Ovary (tissue), 9 donors: ENCODE measurements around the gene ZFP36. TPM values are rescaled to one million over a fixed set of nuclear protein-coding genes. Genes with fewer than 3 reads are reported as not detected.
A peak's percentile ranks its signal among the peaks of the same experiment; 100 is the strongest.

Experiments used
- DNase-seq, 5 donors: peaks; one replicate each; pipeline ENCODE4 v3.0.0-alpha.2; 2019 to 2020
- H3K27ac ChIP-seq, 2 donors: fragments of 200-600 bp; one replicate each; pipeline versions ENCODE4 v1.5.1 to v1.8.0; 2019 to 2022
- H3K27me3 ChIP-seq: fragments of 200-600 bp; one replicate; pipeline ENCODE4 v1.8.0; 2022
- H3K36me3 ChIP-seq: fragments of 200-600 bp; sonication (generic); one replicate; pipeline ENCODE4 v1.5.1; 2019
- H3K4me1 ChIP-seq: one replicate; pipeline ENCODE4 v1.8.1; 2013; ENCODE audit warnings: mild to moderate bottlenecking, moderate library complexity; ENCODE audit not compliant: insufficient read depth
- H3K4me3 ChIP-seq: fragments of 200-600 bp; sonication (generic); one replicate; pipeline ENCODE4 v1.5.1; 2017
- H3K9me3 ChIP-seq, 2 donors: fragments of 200-600 bp in 1 of 2; sonication (generic) in 1 of 2; one replicate each; pipeline versions ENCODE4 v1.5.1 to v1.8.1; 2013 to 2019; ENCODE audit warnings: mild to moderate bottlenecking in 1 of 2, moderate library complexity in 1 of 2
- CTCF ChIP-seq, 3 donors: fragments of 450-650 bp in 2 of 3; fragments of 200-600 bp in 1 of 3; IDR thresholded peaks; one replicate each; pipeline versions ENCODE4 v1.5.1 to v1.8.0; 2016 to 2022; ENCODE audit warnings: antibody characterized with exemption in 3 of 3, mild to moderate bottlenecking in 1 of 3
- EP300 ChIP-seq: sonication (generic); formaldehyde crosslinking; IDR thresholded peaks from one replicate; pipeline ENCODE4 v1.6.1; 2017; ENCODE audit warnings: antibody characterized with exemption
- POLR2A ChIP-seq: fragments of 450-650 bp; IDR thresholded peaks from one replicate; pipeline ENCODE4 v1.6.1; 2017; ENCODE audit warnings: antibody characterized with exemption, mild to moderate bottlenecking, moderate library complexity
- whole genome bisulfite sequencing, 3 donors: extraction: QIAGEN DNeasy Blood & Tissue Kit in 1 of 3; methylation state at CpG; one replicate each; pipeline versions ENCODE4 v1.1.5 to v1.1.7; 2013 to 2017; 5-methylcytosine and 5-hydroxymethylcytosine counted together
- intact Hi-C, 4 donors: fragments of 100-400 bp; cut with DNase I; formaldehyde crosslinking; loops; one replicate each; pipeline versions ENCODE4 v1.11.0 to v1.15.1; 2022 to 2023
- polyA plus RNA-seq, 2 donors: library from polyadenylated mRNA; stranded (reverse); fragments of 200-250 nt in 1 of 2; fragments of 350-450 nt in 1 of 2; fragmentation: Illumina TruSeq in 1 of 2; extraction: RNeasy Lipid Tissue Mini Kit (QIAGEN cat#74804) in 1 of 2; gene quantifications; one replicate each; pipeline ENCODE4 v1.2.3, GENCODE V29; 2013 to 2014
- total RNA-seq, 7 donors: library from RNA; depleted of rRNA in 2 of 7; stranded (reverse); fragments of >200 nt in 2 of 7; fragmentation: NEBNext Ultra II Directional in 3 of 7; extraction: Animal tissue kit (Norgen Biotek cat#: 25700) in 3 of 7; gene quantifications; one replicate each; pipeline versions ENCODE4 v1.1.0 to v1.2.4, GENCODE V29; 2016 to 2023
- donor health status: DM: no; HTN: no; CAD: no; lungs with moderate emphysema.
- donor health status: DM: no; HTN: no; CAD: no.
- donor health status: Bipolar disorder and iron deficiency.
- donor health status: DM: yes; HTN: yes; CAD: no.
- donor health status: DM: no; HTN: no; CAD: no.
- donor health status: DM: yes; HTN: yes; CAD: no.

ZFP36 gene
- total and polyA plus RNA-seq, 9 donors, result 78.1 to 995 (median 196) TPM

DNA sequence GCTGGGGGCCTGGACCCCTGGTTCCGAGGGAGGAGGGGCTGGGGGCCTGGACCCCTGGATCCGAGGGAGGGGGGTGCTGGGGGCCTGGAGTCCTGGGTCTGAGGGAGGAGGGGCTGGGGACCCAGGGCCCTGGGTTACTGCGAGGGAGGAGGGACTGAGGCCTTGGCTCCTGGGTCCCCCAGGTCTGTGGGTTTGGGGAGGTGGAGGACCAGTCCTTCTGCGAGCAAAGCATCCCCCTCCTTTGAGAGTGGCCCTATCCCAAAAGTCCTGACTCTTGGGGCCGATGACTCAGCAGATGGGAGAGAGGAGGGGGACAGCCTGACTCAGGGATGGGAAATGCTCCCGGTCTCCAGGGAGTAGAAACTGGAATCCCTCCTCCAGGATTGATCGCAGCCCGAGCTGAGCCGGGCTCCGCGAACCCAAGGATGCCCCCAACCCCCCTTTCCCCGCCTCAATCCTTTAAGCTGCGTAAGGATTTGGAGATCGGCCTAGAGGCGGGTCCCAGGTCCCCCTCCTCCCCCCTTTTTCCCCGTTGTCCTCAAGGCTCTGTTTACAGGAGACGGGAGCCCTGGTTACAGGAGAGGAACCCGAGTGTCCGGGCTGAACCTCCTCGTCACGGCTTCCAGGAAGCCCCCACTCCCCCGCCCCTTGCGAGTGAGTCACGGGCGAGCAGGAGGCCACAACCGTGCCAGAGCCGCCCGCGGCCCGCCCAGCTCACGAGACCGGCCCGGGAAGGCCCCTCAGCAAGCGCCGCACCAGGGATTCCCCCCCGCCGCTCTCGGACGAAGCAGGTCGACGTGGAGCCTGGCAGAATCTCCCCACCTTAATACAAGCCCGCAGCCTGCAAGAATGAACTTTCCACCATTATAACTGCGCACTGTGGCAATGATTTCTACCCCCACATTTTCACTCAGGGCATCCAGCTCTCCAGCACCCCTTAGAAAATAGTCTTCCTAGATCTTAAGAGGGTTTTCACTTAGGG, 3.0 kb upstream of the ZFP36 start:
- Histone ChIP-seq H3K36me3 (no peaks in the 10 kb centered on the region), H3K9me3 (no peaks in the 10 kb centered on the region), H3K4me3 (peak overlapping the region; percentile 55), H3K27ac (peak overlapping the region; percentile 96 to 99), H3K27me3 (no peaks in the 10 kb centered on the region), H3K4me1 (peaks cover 3% of the 10 kb centered on the region)
- intact Hi-C loops, result loop anchor here in 1 of 4 donors (5.0 kb wide), 1 partner anchor 576 kb away; no protein-coding TSS in a partner anchor
- WGBS, 3 donors, result 1 to 2% (median 1%) methylated on average over 35 to 43 of the region's 43 CpGs
- DNase-seq, result peak; percentile 99 to 100 (median 99)
- TF ChIP-seq CTCF (IDR thresholded peaks at IDR 0.05), result no peak
- TF ChIP-seq EP300, result peak; percentile 99
- peak; percentile 78 for TF ChIP-seq POLR2A

- Histone ChIP-seq H3K4me3 (no peak overlapping the region), H3K9me3 (no peaks in the 10 kb centered on the region), H3K27ac (peak overlapping the region; percentile 87 to 98), H3K36me3 (no peaks in the 10 kb centered on the region), H3K4me1 (peaks cover 3% of the 10 kb centered on the region), H3K27me3 (no peaks in the 10 kb centered on the region)
- 86 to 88% (median 88%) methylated on average over 17 of the region's 17 CpGs for WGBS, 3 donors
- TF ChIP-seq CTCF (IDR thresholded peaks at IDR 0.05) (no peak), POLR2A (no peak)
- intact Hi-C loops, result no loop called here
- peak in 2 of 5 donors; percentile 62 for DNase-seq
Measured at GRCh38 chr19:39405261-39405957, 1.2 kb upstream of the ZFP36 start.

GRCh38 chr19:39405958-39406655, 540 bp upstream of the ZFP36 start:
- no peak for TF ChIP-seq EP300
- TF ChIP-seq CTCF (IDR thresholded peaks at IDR 0.05), result no peak
- peak overlapping the region; percentile 97 for H3K4me3 ChIP-seq
- 10 to 17% (median 11%) methylated on average over 16 to 22 of the region's 22 CpGs for WGBS, 3 donors
- no peaks in the 10 kb centered on the region for H3K36me3 ChIP-seq
- peaks cover 5% of the 10 kb centered on the region for H3K4me1 ChIP-seq
- H3K9me3 ChIP-seq, result no peaks in the 10 kb centered on the region
- no peaks in the 10 kb centered on the region for H3K27me3 ChIP-seq
- DNase-seq, result no peak
- intact Hi-C loops, result no loop called here
- H3K27ac ChIP-seq, result peak overlapping the region; percentile 87 to 98

GRCh38 chr19:39407410-39407659, 688 bp downstream of the ZFP36 start:
- intact Hi-C loops, result no loop called here
- 0 to 1% (median 1%) methylated on average over 8 to 14 of the region's 14 CpGs for WGBS, 3 donors

More at GRCh38 chr19:39407410-39407659, 688 bp downstream of the ZFP36 start:
- TF ChIP-seq EP300, result no peak
- no peak for TF ChIP-seq POLR2A
- TF ChIP-seq CTCF (IDR thresholded peaks at IDR 0.05), result no peak
- peak overlapping the region; percentile 97 for H3K4me3 ChIP-seq
- H3K9me3 ChIP-seq, result no peaks in the 10 kb centered on the region
- no peaks in the 10 kb centered on the region for H3K27me3 ChIP-seq
- H3K27ac ChIP-seq, result peak overlapping the region; percentile 87 to 98
- H3K36me3 ChIP-seq, result no peaks in the 10 kb centered on the region
- peak in 2 of 5 donors; percentile 59 to 68 for DNase-seq
- H3K4me1 ChIP-seq, result peaks cover 6% of the 10 kb centered on the region
